Activated gamma-delta T cell treated with Interleukin-2 at 50 U/mL for 16 hours (primary cell): Measurements from ENCODE around the gene CCL25.

ENCODE experiments used
- DNase-seq: peaks from one replicate; pipeline ENCODE4 v3.0.0-alpha.2; 2020

The CCL25 gene

GRCh38 chr19:8046569-8047165 lies 5.9 kb upstream of the CCL25 start:
- DNase-seq: no peak

- peak; percentile 74 for DNase-seq
Observed at GRCh38 chr19:8050274-8051096, 2.1 kb upstream of the CCL25 start.

GRCh38 chr19:8054169-8054568 lies 1.6 kb downstream of the CCL25 start:
- DNase-seq: no peak

- no peak for DNase-seq
Observed at GRCh38 chr19:8056533-8056932, 4.0 kb downstream of the CCL25 start.

GRCh38 chr19:8057545-8058270 lies 5.1 kb downstream of the CCL25 start:
- no peak for DNase-seq

GRCh38 chr19:8064911-8065874 lies 12.6 kb downstream of the CCL25 start:
- DNase-seq: no peak

- DNase-seq: no peak
Observed at GRCh38 chr19:8065875-8066261, 13.3 kb downstream of the CCL25 start.

- DNase-seq: no peak
Observed at GRCh38 chr19:8069096-8069973, 16.8 kb downstream of the CCL25 start.

- DNase-seq: no peak
Observed at GRCh38 chr19:8071912-8072311, 19.4 kb downstream of the CCL25 start.

- no peak for DNase-seq
Observed at GRCh38 chr19:8074501-8074900, 21.9 kb downstream of the CCL25 start.

GRCh38 chr19:8075158-8076074 lies 22.9 kb downstream of the CCL25 start:
- DNase-seq: no peak

GRCh38 chr19:8079988-8080387 lies 27.4 kb downstream of the CCL25 start:
- no peak for DNase-seq

GRCh38 chr19:8080832-8081231 lies 28.3 kb downstream of the CCL25 start:
- no peak for DNase-seq

GRCh38 chr19:8081569-8082550 lies 29.3 kb downstream of the CCL25 start:
- no peak for DNase-seq

- no peak for DNase-seq
Observed at GRCh38 chr19:8083141-8083540, 30.6 kb downstream of the CCL25 start.

GRCh38 chr19:8084152-8084551 lies 31.6 kb downstream of the CCL25 start:
- DNase-seq: no peak

GRCh38 chr19:8085598-8086408 lies 33.2 kb downstream of the CCL25 start:
- no peak for DNase-seq

- DNase-seq: no peak
Observed at GRCh38 chr19:8086849-8087248, 34.3 kb downstream of the CCL25 start.
